H1 (cell line): Measurements from ENCODE around the gene XKR7. TPM values are rescaled to one million over a fixed set of nuclear protein-coding genes. Genes with fewer than 3 reads are reported as not detected.

Experiments used
- CTCF ChIA-PET: fragments of 300-600 bp; sonication (Branson Sonifier 250); formaldehyde crosslinking; loops from one replicate; lab custom pipeline; 2021; ENCODE audit not compliant: partially characterized antibody; lab: Charles Lee
- POLR2A ChIA-PET: fragments of 300-600 bp; sonication (Branson Sonifier 250); formaldehyde crosslinking; loops from one replicate; lab custom pipeline; 2021; ENCODE audit warnings: inconsistent platforms; ENCODE audit not compliant: partially characterized antibody; lab: Charles Lee
- DNase-seq, 2 experiments: peaks; one replicate each; pipeline versions ENCODE4 v3.0.0 to v3.0.0-alpha.2; 2010 to 2022; ENCODE audit warnings: low spot score in 2 of 2, low read depth in 1 of 2, mixed read lengths in 1 of 2
- FAIRE-seq: peaks from 2 replicates; lab custom pipeline; 2011; peaks lifted over from hg19 to GRCh38; lab: Jason Lieb, UNC
- H2AFZ ChIP-seq: 2 replicates; pipeline ENCODE4 v1.8.1; 2012; ENCODE audit warnings: low read length, inconsistent platforms
- H2AK5ac ChIP-seq: 2 replicates; pipeline ENCODE4 v1.6.1; 2013; ENCODE audit warnings: low read depth, low read length
- H2BK120ac ChIP-seq: replicated peaks from 2 replicates; pipeline ENCODE3; 2013; ENCODE audit warnings: low read depth, low read length, inconsistent platforms
- H2BK12ac ChIP-seq: 2 replicates; pipeline ENCODE4 v1.6.1; 2013; ENCODE audit warnings: low read depth, low read length
- H2BK15ac ChIP-seq: 2 replicates; pipeline ENCODE4 v1.6.1; 2013; ENCODE audit warnings: low read length
- H2BK20ac ChIP-seq: 2 replicates; pipeline ENCODE4 v1.6.1; 2013; ENCODE audit warnings: low read length
- H2BK5ac ChIP-seq: 2 replicates; pipeline ENCODE4 v1.6.1; 2013; ENCODE audit warnings: low read depth, low read length
- H3K14ac ChIP-seq: 2 replicates; pipeline ENCODE4 v1.6.1; 2013; ENCODE audit warnings: inconsistent platforms; ENCODE audit not compliant: insufficient read length
- H3K18ac ChIP-seq: 2 replicates; pipeline ENCODE4 v1.6.1; 2013; ENCODE audit warnings: low read length; ENCODE audit errors: extremely low read depth
- H3K23ac ChIP-seq: 2 replicates; pipeline ENCODE4 v1.6.1; 2013; ENCODE audit warnings: inconsistent platforms; ENCODE audit not compliant: insufficient read length
- H3K23me2 ChIP-seq: 2 replicates; pipeline ENCODE4 v1.6.1; 2013; ENCODE audit warnings: low read depth, low read length
- H3K27ac ChIP-seq: 2 replicates; pipeline ENCODE4 v1.6.1; 2011; ENCODE audit warnings: low read depth, low read length, inconsistent platforms
- H3K27me3 ChIP-seq, 4 experiments: replicated peaks in 1 of 4; 1 replicate in 1 of 4; 2 replicates in 3 of 4; pipeline versions ENCODE4 v1.6.1 to v1.8.1; 2011 to 2013; ENCODE audit warnings: low read length in 3 of 4, mild to moderate bottlenecking in 3 of 4, inconsistent platforms in 2 of 4, mixed read lengths in 2 of 4, moderate library complexity in 1 of 4; ENCODE audit not compliant: control insufficient read depth in 3 of 4, insufficient read depth in 3 of 4; ENCODE audit errors: extremely low read depth in 1 of 4
- H3K36me3 ChIP-seq, 4 experiments: 2 replicates each; pipeline versions ENCODE4 v1.6.1 to v1.8.1; 2011 to 2013; ENCODE audit warnings: mild to moderate bottlenecking in 4 of 4, low read length in 3 of 4, moderate library complexity in 2 of 4, control low read depth in 1 of 4, inconsistent platforms in 1 of 4; ENCODE audit not compliant: insufficient read depth in 4 of 4, control insufficient read depth in 2 of 4
- H3K4ac ChIP-seq: replicated peaks from 2 replicates; pipeline ENCODE3; 2013; ENCODE audit warnings: low read length, low read depth, mixed read lengths, inconsistent platforms; ENCODE audit not compliant: insufficient read length
- H3K4me1 ChIP-seq, 4 experiments: replicated peaks in 1 of 4; 1 replicate in 1 of 4; 2 replicates in 3 of 4; pipeline versions ENCODE4 v1.6.1 to v1.8.1; 2011 to 2013; ENCODE audit warnings: low read length in 3 of 4, inconsistent platforms in 2 of 4, mixed read lengths in 1 of 4; ENCODE audit not compliant: insufficient read depth in 4 of 4, control insufficient read depth in 3 of 4
- H3K4me2 ChIP-seq, 2 experiments: 2 replicates each; pipeline versions ENCODE4 v1.6.1 to v1.8.1; 2011 to 2013; ENCODE audit warnings: low read depth in 2 of 2, low read length in 2 of 2, control low read depth in 1 of 2, inconsistent platforms in 1 of 2, mild to moderate bottlenecking in 1 of 2; ENCODE audit not compliant: insufficient read depth in 1 of 2
- H3K4me3 ChIP-seq, 4 experiments: fragments of 200-600, 300-600 bp in 1 of 4; sonication (generic), shearing (Covaris generic), sonication (Bioruptor Twin) in 1 of 4; 2 replicates each; pipeline versions ENCODE4 v1.5.1 to v1.8.1; 2011 to 2016; ENCODE audit warnings: low read length in 4 of 4, low read depth in 3 of 4, control low read depth in 2 of 4, inconsistent platforms in 2 of 4, mild to moderate bottlenecking in 2 of 4, mixed read lengths in 1 of 4, moderate library complexity in 1 of 4; ENCODE audit not compliant: insufficient read depth in 2 of 4; ENCODE audit errors: extremely low read depth in 1 of 4
- H3K56ac ChIP-seq: replicated peaks from 2 replicates; pipeline ENCODE3; 2013; ENCODE audit warnings: low read depth, mild to moderate bottlenecking, mixed read lengths, low read length, inconsistent platforms; ENCODE audit not compliant: insufficient read length
- H3K79me1 ChIP-seq: 2 replicates; pipeline ENCODE4 v1.6.1; 2013; ENCODE audit warnings: low read depth, low read length, control low read depth
- H3K79me2 ChIP-seq, 2 experiments: 2 replicates each; pipeline versions ENCODE4 v1.6.1 to v1.8.1; 2012 to 2013; ENCODE audit warnings: low read length in 2 of 2, mild to moderate bottlenecking in 2 of 2, inconsistent platforms in 1 of 2; ENCODE audit not compliant: insufficient read depth in 2 of 2, control insufficient read depth in 1 of 2
- H3K9ac ChIP-seq, 4 experiments: replicated peaks in 1 of 4; 1 replicate in 1 of 4; 2 replicates in 3 of 4; pipeline versions ENCODE4 v1.6.1 to v1.8.1; 2011 to 2013; ENCODE audit warnings: low read depth in 3 of 4, low read length in 3 of 4, control low read depth in 2 of 4, mild to moderate bottlenecking in 2 of 4, moderate library complexity in 2 of 4, inconsistent platforms in 1 of 4; ENCODE audit errors: extremely low read depth in 1 of 4
- H3K9me3 ChIP-seq, 2 experiments: 2 replicates each; pipeline versions ENCODE4 v1.6.1 to v1.8.1; 2012 to 2013; ENCODE audit warnings: mild to moderate bottlenecking in 2 of 2, moderate library complexity in 2 of 2, control low read depth in 1 of 2, inconsistent platforms in 1 of 2, low read depth in 1 of 2, low read length in 1 of 2, mixed read lengths in 1 of 2; ENCODE audit not compliant: insufficient read depth in 2 of 2
- H4K20me1 ChIP-seq, 2 experiments: replicated peaks in 1 of 2; 2 replicates each; pipeline versions ENCODE3 to v1.8.1; 2011 to 2013; ENCODE audit warnings: inconsistent platforms in 2 of 2, low read length in 2 of 2, mild to moderate bottlenecking in 1 of 2; ENCODE audit not compliant: insufficient read depth in 2 of 2, control insufficient read depth in 1 of 2
- H4K5ac ChIP-seq: 2 replicates; pipeline ENCODE4 v1.6.1; 2013; ENCODE audit warnings: low read length, low read depth, mixed read lengths, inconsistent platforms; ENCODE audit not compliant: insufficient read length
- H4K8ac ChIP-seq: 2 replicates; pipeline ENCODE4 v1.8.0; 2013; ENCODE audit warnings: mild to moderate bottlenecking, moderate library complexity, low read length, inconsistent platforms; ENCODE audit not compliant: insufficient read depth; ENCODE audit errors: extremely low read depth
- H4K91ac ChIP-seq: replicated peaks from 2 replicates; pipeline ENCODE3; 2013; ENCODE audit warnings: low read length, mixed read lengths, inconsistent platforms; ENCODE audit not compliant: insufficient read length
- JUND ChIP-seq: IDR thresholded peaks from 2 replicates; pipeline ENCODE4 v1.6.1; 2011; ENCODE audit warnings: mild to moderate bottlenecking, improper control_type of control experiment, low read length
- MAFK ChIP-seq: IDR thresholded peaks from 2 replicates; pipeline ENCODE4 v1.6.1; 2012; ENCODE audit warnings: low read depth, mild to moderate bottlenecking, improper control_type of control experiment, low read length
- NANOG ChIP-seq: IDR thresholded peaks from 2 replicates; pipeline ENCODE4 v1.6.1; 2011; ENCODE audit warnings: low read length, low read depth, mild to moderate bottlenecking, inconsistent platforms; ENCODE audit not compliant: insufficient read depth, poor library complexity, severe bottlenecking
- POLR2A ChIP-seq, 2 experiments: IDR thresholded peaks; 1 replicate in 1 of 2; 2 replicates in 1 of 2; pipeline ENCODE4 v1.6.1; 2011; ENCODE audit warnings: low read depth in 2 of 2, low read length in 2 of 2, mild to moderate bottlenecking in 2 of 2; ENCODE audit errors: control extremely low read depth in 1 of 2
- SIRT6 ChIP-seq: IDR thresholded peaks from one replicate; pipeline ENCODE4 v1.7.1; 2012; ENCODE audit warnings: low read length, inconsistent platforms
- TAF7 ChIP-seq: optimal IDR thresholded peaks from 2 replicates; pipeline ENCODE3; 2011; ENCODE audit warnings: low read depth, mild to moderate bottlenecking, inconsistent platforms, low read length, moderate library complexity, borderline replicate concordance
- TCF12 ChIP-seq: IDR thresholded peaks from 2 replicates; pipeline ENCODE4 v1.6.1; 2011; ENCODE audit warnings: low read depth, mild to moderate bottlenecking, low read length
- ZNF274 ChIP-seq: IDR thresholded peaks from 2 replicates; pipeline ENCODE4 v1.7.0; 2012; ENCODE audit warnings: low read length, borderline replicate concordance; ENCODE audit errors: extremely low read depth
- WGBS, 2 experiments: shearing (Covaris generic) in 1 of 2; methylation state at CpG; one replicate each; pipeline versions ENCODE4 v1.1.6 to v1.1.7; 2013 to 2015; ENCODE audit warnings: low lambda C conversion rate in 2 of 2, mixed read lengths in 2 of 2, inconsistent platforms in 1 of 2, low coverage in 1 of 2, missing lambda C conversion rate in 1 of 2; ENCODE audit not compliant: insufficient replicate concordance in 2 of 2, insufficient coverage in 1 of 2, insufficient read length in 1 of 2; ENCODE audit errors: extremely low coverage in 1 of 2, missing lambda C conversion rate in 1 of 2; 5-methylcytosine and 5-hydroxymethylcytosine counted together
- polyA plus RNA-seq, 7 experiments: library from polyadenylated mRNA; depleted of rRNA in 3 of 7; stranded (reverse) in 5 of 7; unstranded in 2 of 7; fragments of >200 nt in 5 of 7; fragments of 200-250 nt in 2 of 7; gene quantifications; 1 replicate in 5 of 7; 2 replicates in 1 of 7; 4 replicates in 1 of 7; pipeline versions ENCODE4 v1.2.1 to v1.2.3, GENCODE V29; 2011 to 2013; ENCODE audit warnings: missing spikeins in 2 of 7, mixed read lengths in 2 of 7
- total RNA-seq: library from RNA; stranded (reverse); fragmentation: NEBNext Ultra II Directional; extraction: Animal tissue kit (Norgen Biotek cat#: 25700); gene quantifications from 2 replicates; pipeline ENCODE4 v1.2.1, GENCODE V29; 2021

Gene XKR7
- total and polyA plus RNA-seq, 2 of the 8 experiments (the other 6 are each of a cell fraction or from before 2014, with no cell fraction given) = 1.8 to 2.4 TPM

- Histone ChIP-seq H3K4me1 (peaks cover 0 to 8% (median 4%) of the 10 kb centered on the region in 4 experiments; a peak in 6 of 7 replicates), H3K4me2 (no peak overlapping the region), H3K23me2 (no peaks in the 10 kb centered on the region), H2BK20ac (no peak overlapping the region), H3K79me1 (no peaks in the 10 kb centered on the region), H3K27me3 (peaks cover 2 to 12% (median 6%) of the 10 kb centered on the region in 4 experiments; a peak in 4 of 7 replicates), H3K14ac (no peak overlapping the region), H2BK12ac (peak overlapping the region; percentile 68; the same call in 1 of the 2 replicates), H4K5ac (no peak overlapping the region), H2AK5ac (no peak overlapping the region), H3K27ac (no peak overlapping the region), H3K23ac (no peak overlapping the region), H3K4ac (no peak overlapping the region), H2AFZ (no peak overlapping the region), H3K18ac (no peak overlapping the region), H3K56ac (no peak overlapping the region), H3K9ac (no peak overlapping the region), H4K8ac (no peak overlapping the region), H4K20me1 (no peaks in the 10 kb centered on the region), H2BK120ac (no peak overlapping the region), H2BK15ac (no peak overlapping the region; the same call in 1 of the 2 replicates), H3K4me3 (no peak overlapping the region), H3K79me2 (no peaks in the 10 kb centered on the region), H3K9me3 (no peaks in the 10 kb centered on the region), H4K91ac (no peak overlapping the region), H2BK5ac (no peak overlapping the region), H3K36me3 (no peaks in the 10 kb centered on the region)
- TF ChIP-seq MAFK (no peak), NANOG (no peak), JUND (no peak), TAF7 (no peak), POLR2A (IDR thresholded peaks at IDR 0.05; ENCODE audit: control extremely low read depth in 1 of 2, low read depth in 2 of 2, low read length in 2 of 2) (no peak), TCF12 (no peak), SIRT6 (no peak), ZNF274 (no peak)
- ChIA-PET POLR2A (no interaction called here), CTCF (interaction anchor here (0.8 to 6.5 kb wide), 23 partner anchors 10 to 96 kb away, joined by 3 to 71 read pairs (median 6); partner anchors contain the start of genes FOXS1 and PDRG1)
- no peak for DNase-seq
- 90% methylated on average over 14 of the region's 14 CpGs; no CpG with 5 or more reads in 1 of the 2 experiments for WGBS, 2 experiments
- FAIRE-seq = no peak
These were observed 33.5 kb upstream of the XKR7 start for GRCh38 chr20:31934491-31934890.
